Medulla oblongata (tissue), 1 donor: ENCODE measurements around the gene THOC5.

Experiments
- DNase-seq: peaks from one replicate; pipeline ENCODE4 v3.0.0-alpha.2; 2015; ENCODE audit errors: extremely low spot score

The THOC5 gene

GRCh38 chr22:29477723-29478318, 75.7 kb downstream of the THOC5 start:
- DNase-seq, result no peak

- no peak for DNase-seq
Observed at GRCh38 chr22:29476116-29476515, 77.4 kb downstream of the THOC5 start.

- no peak for DNase-seq
Observed at GRCh38 chr22:29475550-29475949, 78.0 kb downstream of the THOC5 start.

GRCh38 chr22:29473001-29473400, 80.6 kb downstream of the THOC5 start:
- DNase-seq, result no peak

- DNase-seq, result no peak
Observed at GRCh38 chr22:29470159-29470855, 83.2 kb downstream of the THOC5 start.

GRCh38 chr22:29469755-29470154, 83.8 kb downstream of the THOC5 start:
- no peak for DNase-seq

- no peak for DNase-seq
Observed at GRCh38 chr22:29464581-29464980, 89.0 kb downstream of the THOC5 start.

GRCh38 chr22:29463629-29464028, 89.9 kb downstream of the THOC5 start:
- DNase-seq, result no peak

- no peak for DNase-seq
Observed at GRCh38 chr22:29461263-29461662, 92.3 kb downstream of the THOC5 start.

GRCh38 chr22:29459773-29460172, 93.8 kb downstream of the THOC5 start:
- no peak for DNase-seq

- DNase-seq, result no peak
Observed at GRCh38 chr22:29458551-29458950, 95.0 kb downstream of the THOC5 start.

GRCh38 chr22:29457730-29458129, 95.8 kb downstream of the THOC5 start:
- DNase-seq, result no peak

- no peak for DNase-seq
Observed at GRCh38 chr22:29456211-29456671, 97.3 kb downstream of the THOC5 start.
